Measurements from ENCODE around the gene KDM6B.

Gene KDM6B

GRCh38 chr17:7822126-7822525, 11.9 kb upstream of the KDM6B start:
- DNase-seq = no peak

GRCh38 chr17:7823581-7824001, 10.4 kb upstream of the KDM6B start:
- no peak for DNase-seq

- no peak for DNase-seq
Measured at GRCh38 chr17:7824021-7824924, 9.7 kb upstream of the KDM6B start.

- DNase-seq = no peak
Measured at GRCh38 chr17:7825206-7825990, 8.6 kb upstream of the KDM6B start.

GRCh38 chr17:7830616-7831015, 3.4 kb upstream of the KDM6B start:
- no peak for DNase-seq

GRCh38 chr17:7831233-7831632, 2.8 kb upstream of the KDM6B start:
- DNase-seq = no peak

- no peak for DNase-seq
Measured at GRCh38 chr17:7832431-7832830, 1.6 kb upstream of the KDM6B start.

- no peak for DNase-seq
Measured at GRCh38 chr17:7833011-7833794, 814 bp upstream of the KDM6B start.

GRCh38 chr17:7834542-7834956, 532 bp downstream of the KDM6B start:
- DNase-seq = no peak

- DNase-seq = peak; percentile 97
Measured at GRCh38 chr17:7834957-7835813, 1.2 kb downstream of the KDM6B start.

GRCh38 chr17:7835814-7836595, 2.0 kb downstream of the KDM6B start:
- DNase-seq = peak; percentile 90

- peak; percentile 97 for DNase-seq
Measured at GRCh38 chr17:7836596-7837407, 2.8 kb downstream of the KDM6B start.

GRCh38 chr17:7837408-7838088, 3.5 kb downstream of the KDM6B start:
- DNase-seq = peak; percentile 30

- DNase-seq = peak; percentile 32
Measured at GRCh38 chr17:7838090-7839075, 4.4 kb downstream of the KDM6B start.

GRCh38 chr17:7839190-7839875, 5.3 kb downstream of the KDM6B start:
- no peak for DNase-seq

GRCh38 chr17:7839876-7840261, 5.9 kb downstream of the KDM6B start:
- no peak for DNase-seq

GRCh38 chr17:7840441-7840840, 6.4 kb downstream of the KDM6B start:
- DNase-seq = no peak

GRCh38 chr17:7840875-7841274, 6.9 kb downstream of the KDM6B start:
- no peak for DNase-seq

Measured in NCI-H1694 (cell line).